Muscle of back (tissue), 13 donors: ENCODE data around the gene PABPN1L. TPM values are rescaled to one million over a fixed set of nuclear protein-coding genes. Genes with fewer than 3 reads are reported as not detected.

Source experiments
- DNase-seq, 3 donors: peaks; one replicate each; pipeline versions ENCODE4 v3.0.0 to v3.0.0-alpha.2; 2013
- long read RNA-seq, 9 donors: transcript quantifications; one replicate each; lab custom pipeline, GENCODE V29; 2026
- polyA plus RNA-seq, 10 donors: library from polyadenylated mRNA; unstranded; fragments of 120-200 nt; gene quantifications; one replicate each; pipeline ENCODE4 v1.2.1, GENCODE V29; 2013; ENCODE audit not compliant: insufficient read length in 10 of 10

The PABPN1L gene
- polyA plus RNA-seq = under 1 TPM in 1 of 10 donors, not detected in 9; 0.20 TPM
- long read RNA-seq, donor 1 = 0 reads
- long read RNA-seq, donor 2 = 0 reads
- long read RNA-seq, donor 3 = 0 reads
- long read RNA-seq, donor 4 = 0 reads
- long read RNA-seq, donor 5 = 0 reads
- long read RNA-seq, donor 6 = 0 reads
- long read RNA-seq, donor 7 = 0 reads
- long read RNA-seq, donor 8 = 0 reads
- long read RNA-seq, donor 9 = 0 reads

- DNase-seq = no peak
Measured at GRCh38 chr16:88866151-88866920, at the start of gene PABPN1L. PABPN1L (minus strand) TSS chr16:88866660; CDS start chr16:88866606, 54 bp downstream.

- DNase-seq = no peak
Measured at GRCh38 chr16:88915639-88916327, 49.3 kb upstream of the PABPN1L start.

GRCh38 chr16:88914750-88915368 lies 48.4 kb upstream of the PABPN1L start:
- DNase-seq = peak; percentile 40 to 75 (median 49)

GRCh38 chr16:88913870-88914269 lies 47.4 kb upstream of the PABPN1L start:
- DNase-seq = no peak

- no peak for DNase-seq
Measured at GRCh38 chr16:88913001-88913612, 46.6 kb upstream of the PABPN1L start.

GRCh38 chr16:88912556-88912955 lies 46.1 kb upstream of the PABPN1L start:
- DNase-seq = no peak

GRCh38 chr16:88911946-88912310 lies 45.5 kb upstream of the PABPN1L start:
- no peak for DNase-seq

GRCh38 chr16:88911136-88911945 lies 44.9 kb upstream of the PABPN1L start:
- DNase-seq = peak in 1 of 3 donors; percentile 55

- no peak for DNase-seq
Measured at GRCh38 chr16:88910284-88911135, 44.0 kb upstream of the PABPN1L start.

- DNase-seq = no peak
Measured at GRCh38 chr16:88909431-88910210, 43.2 kb upstream of the PABPN1L start.

GRCh38 chr16:88908307-88908706 lies 41.8 kb upstream of the PABPN1L start:
- no peak for DNase-seq

GRCh38 chr16:88907768-88908167 lies 41.3 kb upstream of the PABPN1L start:
- DNase-seq = no peak

GRCh38 chr16:88906535-88907105 lies 40.2 kb upstream of the PABPN1L start:
- no peak for DNase-seq

GRCh38 chr16:88906020-88906419 lies 39.6 kb upstream of the PABPN1L start:
- no peak for DNase-seq

GRCh38 chr16:88905563-88905962 lies 39.1 kb upstream of the PABPN1L start:
- no peak for DNase-seq

- DNase-seq = no peak
Measured at GRCh38 chr16:88904676-88905365, 38.4 kb upstream of the PABPN1L start.

- DNase-seq = peak; percentile 48 to 52 (median 51)
Measured at GRCh38 chr16:88903267-88903666, 36.8 kb upstream of the PABPN1L start.

- no peak for DNase-seq
Measured at GRCh38 chr16:88902744-88903143, 36.3 kb upstream of the PABPN1L start.
